Left ventricle myocardium superior (tissue), 1 donor: ENCODE measurements around the gene CNNM4. TPM values are rescaled to one million over a fixed set of nuclear protein-coding genes. Genes with fewer than 3 reads are reported as not detected.

ENCODE experiments used
- ATAC-seq: fragments of 200-7000 bp; cut with Tn5 transposase; one replicate; pipeline ENCODE4 v1.9.1; 2020; ENCODE audit warnings: mild to moderate bottlenecking, moderate library complexity
- DNase-seq: peaks from one replicate; pipeline ENCODE4 v3.0.0-alpha.2; 2020
- intact Hi-C: fragments of 100-400 bp; cut with micrococcal nuclease; formaldehyde crosslinking; loops from one replicate; pipeline ENCODE4 v1.11.0; 2022
- total RNA-seq: library from RNA; stranded (reverse); fragmentation: NEBNext Ultra II Directional; extraction: Animal tissue kit (Norgen Biotek cat#: 25700); gene quantifications from one replicate; pipeline ENCODE4 v1.2.1, GENCODE V29; 2021
- donor health status: DM: no; HTN: yes; CAD: no; lungs with severe emphysema.

CNNM4 gene
- total RNA-seq, 1 donor from 2014 or later, result 30.8 TPM

DNA sequence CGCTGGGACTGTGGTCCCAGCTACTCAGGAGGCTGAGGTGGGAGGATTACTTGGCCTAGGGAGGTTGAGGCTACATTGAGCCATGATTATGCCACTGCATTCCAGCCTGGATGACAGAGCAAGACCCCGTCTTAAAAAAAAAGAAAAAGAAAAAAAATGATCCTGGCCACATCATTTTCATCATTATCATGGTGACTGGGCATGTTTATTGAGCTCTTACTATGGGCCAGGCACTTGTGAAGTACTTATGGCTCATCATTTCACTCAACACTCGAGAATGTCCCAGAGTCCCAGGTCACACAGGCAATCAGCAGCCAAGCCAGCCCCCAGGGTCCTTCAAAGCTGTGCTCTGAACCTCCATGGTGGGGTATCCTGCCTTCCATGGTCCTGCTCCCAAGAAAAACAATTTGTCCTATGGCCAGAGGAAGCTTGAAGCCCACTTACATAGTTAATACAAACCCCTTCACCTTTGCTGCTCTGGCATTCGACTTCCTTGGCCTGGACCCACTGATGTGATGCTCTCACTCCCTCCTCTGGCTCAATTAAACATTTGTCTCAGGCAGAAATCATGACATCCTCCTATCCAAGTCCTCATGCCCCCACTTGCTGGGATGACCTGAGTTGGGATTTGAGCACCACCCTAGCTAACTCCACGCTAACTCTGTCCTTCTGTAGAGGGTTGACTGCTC lies 3.8 kb upstream of the CNNM4 start:
- intact Hi-C loops, result no loop called here
- no peak for ATAC-seq
- DNase-seq, result no peak

DNA sequence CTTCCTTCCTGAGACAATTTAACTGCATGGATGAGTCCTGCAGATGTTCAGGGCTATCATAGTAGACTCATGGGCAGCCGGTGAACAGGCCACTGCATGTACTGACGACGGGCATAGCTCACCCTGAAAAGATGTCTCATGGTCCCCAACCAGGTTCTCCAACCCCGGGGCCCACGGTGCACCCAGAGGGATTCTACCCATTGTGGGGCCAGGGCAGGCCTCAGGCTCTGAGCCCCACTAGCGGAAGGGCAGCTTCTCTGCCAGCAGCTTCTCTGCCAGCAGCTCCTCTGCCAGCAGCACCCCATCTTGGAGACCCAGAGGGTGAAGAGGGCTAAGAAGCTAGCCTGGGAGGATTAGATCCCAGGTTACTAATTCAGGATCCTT lies 3.2 kb upstream of the CNNM4 start:
- no peak for DNase-seq
- ATAC-seq, result no peak
- intact Hi-C loops, result no loop called here

DNA sequence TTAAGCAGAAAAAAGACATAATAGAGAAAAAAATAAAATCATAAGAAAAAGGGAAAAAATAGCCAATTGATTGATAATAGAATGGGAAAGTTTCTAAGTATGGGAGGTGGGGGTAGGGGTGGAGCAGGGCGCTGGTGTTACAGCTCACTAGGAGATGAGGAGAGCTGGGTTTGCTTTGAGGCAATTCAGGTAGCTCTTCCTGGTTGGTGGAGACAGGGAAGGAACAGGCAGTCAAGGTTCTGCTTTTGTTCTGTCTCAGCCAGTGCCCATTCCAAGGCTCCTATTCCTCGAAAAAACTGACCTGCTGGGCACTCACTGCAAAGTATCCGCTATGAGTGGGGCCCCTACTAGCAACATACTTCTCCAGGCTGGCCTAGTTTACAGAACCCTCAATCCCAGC lies 1.7 kb upstream of the CNNM4 start:
- intact Hi-C loops, result no loop called here
- DNase-seq, result no peak
- ATAC-seq, result no peak

DNA sequence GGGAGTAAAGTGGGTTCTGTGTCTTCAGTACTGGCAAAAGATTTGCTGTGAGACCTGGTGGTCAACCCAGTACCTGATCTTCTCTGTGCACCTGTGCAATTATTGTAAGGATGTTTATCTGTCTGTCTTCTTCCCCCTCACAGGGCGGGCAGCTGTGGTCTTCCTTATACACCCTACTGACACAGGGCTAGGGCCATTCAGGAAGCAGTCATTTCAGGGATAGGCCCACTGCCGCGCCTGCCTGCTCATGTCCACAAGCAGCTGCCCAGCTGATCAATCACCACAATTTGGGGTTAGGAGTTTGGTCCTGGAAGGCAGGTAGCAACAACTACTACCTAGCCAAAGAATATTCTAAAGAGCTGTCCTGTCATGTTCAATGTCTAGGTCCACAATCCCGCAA lies 1.2 kb upstream of the CNNM4 start:
- DNase-seq (no peak), ATAC-seq (no peak)
- intact Hi-C loops, result no loop called here

DNA sequence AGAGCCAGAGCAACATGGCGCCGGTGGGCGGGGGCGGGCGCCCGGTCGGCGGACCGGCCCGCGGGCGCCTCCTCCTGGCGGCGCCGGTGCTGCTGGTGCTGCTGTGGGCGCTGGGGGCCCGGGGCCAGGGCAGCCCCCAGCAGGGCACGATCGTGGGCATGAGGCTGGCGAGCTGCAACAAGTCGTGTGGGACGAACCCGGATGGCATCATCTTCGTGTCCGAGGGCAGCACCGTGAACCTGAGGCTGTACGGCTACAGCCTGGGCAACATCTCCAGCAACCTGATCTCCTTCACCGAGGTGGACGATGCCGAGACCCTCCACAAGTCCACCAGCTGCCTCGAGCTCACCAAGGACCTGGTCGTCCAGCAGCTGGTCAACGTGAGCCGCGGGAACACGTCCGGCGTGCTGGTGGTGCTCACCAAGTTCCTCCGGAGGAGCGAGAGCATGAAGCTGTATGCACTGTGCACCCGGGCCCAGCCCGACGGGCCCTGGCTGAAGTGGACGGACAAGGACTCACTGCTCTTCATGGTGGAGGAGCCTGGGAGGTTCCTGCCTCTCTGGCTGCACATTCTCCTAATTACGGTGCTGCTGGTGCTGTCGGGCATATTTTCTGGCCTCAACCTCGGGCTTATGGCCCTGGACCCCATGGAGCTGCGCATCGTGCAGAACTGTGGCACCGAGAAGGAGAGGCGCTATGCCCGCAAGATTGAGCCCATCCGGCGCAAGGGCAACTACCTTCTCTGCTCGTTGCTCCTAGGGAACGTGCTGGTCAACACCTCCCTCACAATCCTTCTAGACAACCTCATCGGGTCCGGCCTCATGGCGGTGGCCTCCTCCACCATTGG lies 507 bp downstream of the CNNM4 start:
- intact Hi-C loops, result no loop called here
- DNase-seq (peak; percentile 59), ATAC-seq (peak; percentile 21)

DNA sequence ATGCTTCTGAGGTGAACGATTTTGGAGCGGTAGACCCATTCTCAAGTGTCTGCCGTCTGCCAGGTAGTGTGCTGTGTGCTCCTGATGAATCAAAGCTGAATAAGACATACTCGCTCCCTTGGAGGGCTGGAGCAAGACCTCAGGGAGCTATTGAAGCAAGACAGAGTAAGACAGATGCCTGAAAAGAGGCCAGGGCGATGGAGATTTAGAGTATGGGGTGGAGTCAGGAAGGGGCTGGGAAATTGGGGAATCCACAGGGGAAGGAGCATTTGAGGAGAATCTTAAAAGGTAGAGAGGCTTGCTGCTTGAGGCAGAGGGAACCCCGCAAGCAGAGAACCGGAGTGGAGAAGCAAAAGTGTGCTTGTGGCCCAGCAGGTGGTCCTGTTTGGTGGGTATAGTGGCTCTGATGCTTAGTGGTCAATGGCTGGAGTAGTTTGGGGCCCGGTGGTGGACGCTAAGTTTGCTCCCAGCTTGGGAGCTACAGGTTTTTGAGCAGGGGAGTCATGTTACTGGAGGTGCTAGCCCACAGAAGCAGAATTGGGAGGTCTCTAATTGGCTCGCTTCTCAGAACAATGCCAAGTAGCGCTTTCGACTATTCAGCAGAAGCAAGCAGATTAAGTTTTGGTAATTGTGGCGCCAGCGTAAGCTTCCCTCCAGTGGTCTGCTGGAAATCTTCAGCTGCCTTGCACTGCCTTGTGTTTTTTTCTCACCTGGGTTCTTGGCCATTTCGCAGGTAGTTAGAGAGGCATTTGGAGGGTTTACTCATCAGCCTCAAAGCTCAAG lies 2.0 kb downstream of the CNNM4 start:
- intact Hi-C loops, result no loop called here

DNA sequence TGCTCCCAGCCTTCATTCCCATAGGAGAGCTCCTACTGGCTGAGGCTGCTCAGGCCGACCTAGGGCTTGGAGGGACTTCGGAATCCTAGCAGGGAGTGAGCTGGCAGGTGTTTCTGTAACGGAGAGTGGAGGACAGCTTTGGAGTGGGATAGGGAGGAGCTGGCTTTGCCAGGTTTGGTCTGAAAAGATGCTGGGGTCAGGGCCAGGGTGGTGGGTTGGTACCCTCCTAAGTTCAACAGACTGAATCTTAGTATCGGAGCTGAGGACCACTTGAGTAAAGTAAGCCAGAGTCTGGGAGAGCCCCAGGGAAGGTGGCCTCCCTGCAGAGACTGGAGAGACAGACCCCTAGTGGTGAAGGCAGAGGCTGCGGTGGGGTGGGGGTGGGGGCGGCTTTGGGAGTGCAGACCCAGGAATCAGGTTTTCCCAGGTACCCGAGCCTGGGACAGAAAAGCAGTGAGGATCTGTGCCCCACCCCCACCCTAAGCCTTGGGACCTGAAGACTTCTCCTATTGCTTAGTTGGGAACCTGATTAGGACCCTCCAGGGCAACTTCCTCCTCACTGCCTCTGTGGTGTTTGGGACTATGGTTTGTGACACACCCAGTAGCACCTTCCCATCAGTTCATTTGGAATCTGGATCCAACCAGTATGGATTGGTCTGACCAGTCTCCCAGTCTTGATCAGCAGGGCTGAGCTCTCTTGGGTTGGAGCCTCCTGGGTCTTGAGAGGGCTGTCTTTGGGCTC lies 3.0 kb downstream of the CNNM4 start:
- intact Hi-C loops, result no loop called here
- peak; percentile 10 for ATAC-seq
- DNase-seq, result no peak

More for the DNA sequence above, 2.0 kb downstream of the CNNM4 start:
- ATAC-seq (no peak), DNase-seq (no peak)

DNA sequence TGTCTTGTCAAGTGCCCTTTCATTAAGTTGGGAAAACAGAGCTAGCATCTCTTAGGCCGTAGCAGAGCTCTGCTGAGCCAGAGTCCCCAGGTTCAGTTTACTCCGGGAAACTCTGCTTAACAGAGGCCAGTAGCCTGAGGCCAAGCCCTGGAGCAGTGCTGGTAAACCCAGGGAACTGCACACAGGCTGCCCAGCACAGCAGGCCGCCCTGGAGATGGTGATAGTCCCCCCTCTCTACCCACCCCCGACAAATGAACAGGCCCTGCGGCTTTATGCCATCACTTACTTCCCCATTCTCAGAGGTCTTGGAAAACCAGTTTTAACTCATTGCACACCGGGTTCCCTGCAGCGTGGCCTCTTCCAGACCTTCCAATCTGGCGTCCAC lies 3.5 kb downstream of the CNNM4 start:
- no peak for DNase-seq
- intact Hi-C loops, result no loop called here
- ATAC-seq, result no peak

DNA sequence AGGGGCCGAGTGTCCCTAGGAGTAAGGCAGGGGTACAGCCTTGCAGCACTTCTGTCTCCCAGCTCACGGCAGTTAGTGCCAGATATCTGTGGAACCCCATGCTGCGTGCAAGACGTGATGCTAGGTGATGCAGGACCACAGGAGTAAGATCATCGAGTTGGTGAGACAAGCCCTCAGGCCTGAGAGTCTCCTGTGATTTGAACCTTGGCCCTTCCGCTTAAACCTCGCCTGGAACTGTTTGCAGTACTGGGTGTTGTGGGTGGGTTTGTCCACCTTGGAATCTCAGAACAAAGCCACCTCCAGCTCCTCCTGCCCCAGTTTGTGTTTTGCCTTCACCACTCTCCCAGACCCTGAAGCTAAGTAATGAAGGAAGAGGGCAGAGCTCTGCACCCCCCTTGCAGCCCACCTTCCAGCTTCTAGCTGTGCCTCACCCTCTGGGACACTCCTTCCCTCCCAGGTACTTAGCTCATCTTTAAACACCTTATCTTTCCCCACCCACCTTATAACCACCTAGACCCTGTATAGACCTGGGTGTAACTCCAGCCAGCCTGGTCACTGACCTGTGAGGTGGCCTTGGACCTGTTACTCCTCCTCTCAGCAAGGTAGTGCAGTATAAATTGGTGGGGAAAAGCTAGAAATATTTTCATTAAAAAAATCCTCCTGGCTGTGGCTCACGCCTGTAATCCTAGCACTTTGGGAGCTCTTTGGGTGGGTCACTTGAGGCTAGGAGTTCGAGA lies 6.6 kb downstream of the CNNM4 start:
- DNase-seq (no peak), ATAC-seq (no peak)
- intact Hi-C loops, result no loop called here

DNA sequence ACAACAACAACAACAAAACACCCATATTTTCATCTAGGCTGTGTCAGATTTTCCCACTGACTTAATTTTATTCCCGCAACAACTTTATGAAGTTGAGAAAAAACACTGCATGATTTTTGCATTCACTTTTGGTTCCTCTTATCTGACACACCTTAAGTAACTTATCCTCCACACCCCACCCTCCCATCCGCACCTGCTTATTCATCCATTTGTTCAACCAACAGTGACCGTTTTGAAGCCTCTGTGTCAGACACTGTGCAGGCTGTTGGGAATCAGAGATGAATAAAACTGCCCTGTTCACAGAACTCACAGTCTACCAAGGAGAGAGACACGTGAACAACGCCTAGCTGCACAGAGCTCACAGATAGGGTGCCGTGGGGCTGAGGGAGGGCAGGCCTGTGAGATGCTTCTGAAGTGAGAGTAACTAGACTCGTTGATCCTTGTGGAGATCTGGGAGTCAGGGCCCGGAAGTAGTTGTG lies 7.4 kb downstream of the CNNM4 start:
- ATAC-seq (no peak), DNase-seq (no peak)
- intact Hi-C loops, result no loop called here

DNA sequence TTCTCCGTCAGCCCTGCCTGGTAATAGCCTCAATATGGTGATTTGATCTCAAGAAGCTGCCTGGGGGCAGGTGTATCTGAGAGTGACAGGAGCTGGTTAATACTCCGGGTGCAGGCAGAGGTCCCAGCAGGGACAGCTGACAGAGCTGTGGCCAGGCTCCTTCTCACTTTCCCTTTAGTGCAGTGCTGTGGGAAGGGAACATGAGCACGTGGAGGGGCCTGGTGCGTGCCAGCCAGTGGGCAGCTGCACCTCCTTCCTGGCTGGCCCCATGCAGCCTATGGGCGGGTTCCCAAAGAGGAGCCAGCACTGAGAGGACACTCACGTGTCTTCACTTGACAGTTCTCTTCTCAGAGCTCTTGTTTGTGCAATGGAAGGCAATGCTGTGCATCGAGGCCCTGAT lies 9.1 kb downstream of the CNNM4 start:
- intact Hi-C loops, result no loop called here
- DNase-seq, result peak; percentile 88

DNA sequence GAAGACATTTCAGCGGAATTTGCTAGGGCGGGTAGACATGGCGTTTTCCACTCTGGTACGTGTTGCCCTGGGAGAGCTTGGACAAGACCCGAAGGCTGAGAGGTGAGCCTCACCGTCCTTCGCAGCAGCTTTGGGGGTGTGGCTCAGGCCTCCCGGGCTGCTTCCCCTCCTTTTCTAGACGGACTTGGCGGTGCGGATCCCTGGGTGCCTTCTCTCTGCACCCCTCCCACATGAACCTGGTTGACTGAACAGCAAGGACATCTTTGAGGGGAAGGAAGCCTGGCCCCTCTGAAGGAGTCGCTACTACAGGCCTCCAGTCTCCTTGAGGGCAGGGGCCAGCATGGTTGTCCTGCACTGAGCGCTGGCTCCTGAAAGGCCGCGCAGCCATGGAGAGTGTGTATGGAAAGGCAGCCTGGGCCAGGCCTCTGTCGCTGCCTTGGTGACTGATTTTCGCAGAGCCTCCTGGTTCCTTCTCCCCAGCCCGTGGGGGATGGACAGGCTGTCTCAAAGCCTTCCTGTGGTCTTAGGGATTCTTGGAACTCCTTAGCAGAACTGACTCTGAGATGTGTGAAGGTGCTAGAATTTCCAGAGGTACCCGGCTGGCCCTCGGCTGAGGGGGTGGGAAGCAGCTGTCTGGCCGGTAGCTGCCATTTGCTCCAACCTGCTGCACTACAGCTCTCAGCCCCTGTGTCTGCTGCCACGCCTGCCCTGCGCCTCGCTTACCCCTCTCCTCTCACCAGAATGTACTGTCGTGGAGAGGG lies 9.9 kb downstream of the CNNM4 start:
- intact Hi-C loops, result no loop called here
- ATAC-seq, result no peak
- no peak for DNase-seq

More for the DNA sequence above, 9.1 kb downstream of the CNNM4 start:
- ATAC-seq, result peak; percentile 98

DNA sequence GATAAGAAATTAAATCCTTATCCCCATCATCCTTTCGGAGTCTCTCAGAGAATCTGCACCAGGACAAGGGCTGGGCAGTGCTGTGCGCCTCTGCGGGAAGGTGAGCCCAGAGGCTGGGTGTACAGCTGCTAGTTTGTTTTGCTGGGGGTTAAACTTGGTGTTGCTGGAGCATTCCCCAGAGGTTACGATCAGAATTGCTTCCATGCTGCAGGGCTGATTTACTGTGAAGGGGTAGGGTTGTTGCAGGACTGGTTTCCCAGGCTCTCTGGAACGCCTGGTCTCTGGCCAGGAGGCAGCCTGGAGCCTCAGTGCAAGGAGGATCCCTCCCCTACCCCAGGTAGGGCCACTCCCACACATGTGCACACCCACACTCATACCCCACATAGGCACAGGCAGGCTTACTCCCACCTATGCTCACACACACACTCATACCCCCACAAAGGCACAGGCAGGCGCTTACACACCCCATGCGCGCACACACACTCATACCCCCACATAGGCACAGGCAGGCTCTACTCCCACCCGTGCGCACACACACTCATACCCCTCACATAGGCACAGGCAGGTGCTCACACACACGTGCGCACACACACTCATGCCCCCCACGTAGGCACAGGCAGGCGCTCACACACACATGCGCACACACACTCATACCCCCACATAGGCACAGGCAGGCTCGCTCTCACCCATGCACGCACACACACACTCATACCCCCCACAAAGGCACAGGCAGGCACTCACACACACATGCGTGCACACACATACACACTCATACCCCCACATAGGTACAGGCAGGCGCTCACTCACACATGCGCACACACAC lies 11.3 kb downstream of the CNNM4 start:
- DNase-seq, result no peak
- intact Hi-C loops, result no loop called here
- no peak for ATAC-seq

DNA sequence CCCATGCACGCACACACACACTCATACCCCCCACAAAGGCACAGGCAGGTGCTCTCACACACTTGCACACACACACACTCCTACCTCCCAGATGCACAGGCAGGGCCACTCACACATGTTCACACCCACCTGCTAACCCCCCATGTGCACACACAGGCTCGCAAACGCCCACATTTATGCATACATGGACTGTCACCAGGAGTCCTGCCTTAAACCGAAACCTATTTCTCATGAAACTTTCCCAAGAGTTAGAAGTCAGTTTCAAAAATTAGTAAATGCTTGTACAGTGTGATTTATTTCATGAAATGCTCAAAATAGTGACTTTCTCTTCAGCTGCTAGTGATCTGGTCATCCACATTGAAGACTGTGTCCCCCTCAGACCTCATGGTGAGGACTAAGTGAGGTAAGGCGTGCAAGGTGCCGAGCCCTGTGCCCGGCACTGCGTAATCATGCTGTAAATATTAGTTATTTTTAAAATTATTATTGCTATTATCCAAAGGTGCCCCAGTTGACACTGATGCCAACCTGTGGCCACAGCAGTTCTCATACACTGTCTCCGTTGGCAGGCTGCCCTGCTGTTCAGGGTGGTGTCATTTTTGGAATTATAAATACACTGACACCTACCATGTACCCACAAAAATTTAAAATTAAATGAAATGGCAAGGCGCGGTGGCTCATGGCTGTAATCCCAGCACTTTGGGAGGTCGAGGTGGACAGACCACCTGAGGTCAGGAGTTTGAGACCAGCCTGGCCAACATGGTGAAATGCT lies 12.4 kb downstream of the CNNM4 start:
- DNase-seq (peak; percentile 66), ATAC-seq (no peak)
- intact Hi-C loops, result no loop called here

DNA sequence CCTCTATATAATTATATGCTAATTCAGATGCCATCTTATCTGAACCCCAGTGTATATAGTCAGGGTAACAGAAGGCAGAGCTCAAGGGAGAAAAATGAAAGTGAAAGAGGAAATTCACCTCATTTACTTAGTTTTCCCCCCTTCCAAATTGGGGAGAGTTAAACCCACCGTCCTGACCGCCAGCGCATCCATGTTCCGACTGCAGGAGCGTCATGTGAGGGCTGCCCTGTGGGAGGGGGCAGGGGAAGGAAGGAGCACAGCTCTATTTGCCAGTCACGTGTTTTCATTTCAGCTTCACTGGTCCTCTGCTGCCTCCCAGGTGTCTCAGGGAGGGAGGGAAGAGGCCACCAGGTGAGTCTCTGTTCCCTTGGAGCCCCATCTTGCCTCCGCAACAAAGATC lies 13.2 kb downstream of the CNNM4 start:
- DNase-seq, result no peak
- no peak for ATAC-seq
- intact Hi-C loops, result no loop called here

DNA sequence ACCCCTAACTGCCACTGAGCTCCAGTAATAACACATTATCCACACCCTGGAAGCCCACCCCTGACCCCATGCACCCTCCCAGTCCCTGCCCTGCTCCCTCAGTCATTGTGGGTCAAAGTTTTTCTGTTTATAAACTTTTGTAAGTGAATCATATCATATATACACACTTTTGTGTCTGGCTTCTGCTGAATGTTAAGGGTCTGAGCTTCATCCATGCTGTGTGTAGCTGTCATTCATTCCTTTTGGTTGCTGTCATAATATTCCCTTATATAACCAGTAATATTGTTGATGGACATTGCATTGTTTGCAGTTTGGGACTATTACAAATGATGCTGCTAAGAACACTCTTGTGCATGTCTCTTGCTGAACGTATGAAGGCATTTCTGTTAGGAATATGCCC lies 14.5 kb downstream of the CNNM4 start:
- DNase-seq (no peak), ATAC-seq (no peak)
- intact Hi-C loops, result no loop called here
